Neural cell (in vitro differentiated cells): ENCODE results near the gene KRTAP9-2. TPM values are rescaled to one million over a fixed set of nuclear protein-coding genes. Genes with fewer than 3 reads are reported as not detected.

ENCODE experiments used
- H2AFZ ChIP-seq: fragments of 200-600, 300-800 bp; sonication (generic), shearing (Covaris generic); 2 replicates; pipeline ENCODE4 v1.6.0; 2014; ENCODE audit warnings: low read depth, mild to moderate bottlenecking, antibody characterized with exemption, low read length, moderate library complexity
- H3F3A ChIP-seq: fragments of 200-600 bp; shearing (Covaris generic); 2 replicates; pipeline ENCODE4 v1.6.1; 2016; ENCODE audit warnings: mild to moderate bottlenecking, moderate library complexity, mixed read lengths, antibody characterized with exemption, low read length; ENCODE audit not compliant: insufficient read depth, poor library complexity, severe bottlenecking
- H3K27ac ChIP-seq: fragments of 200-600, 300-800 bp; sonication (generic), shearing (Covaris generic); 2 replicates; pipeline ENCODE4 v1.5.1; 2014; ENCODE audit warnings: mild to moderate bottlenecking, low read length, moderate library complexity
- H3K27me3 ChIP-seq: fragments of 300-800, 200-600 bp; sonication (generic), shearing (Covaris generic); 2 replicates; pipeline ENCODE4 v1.6.0; 2014; ENCODE audit warnings: mild to moderate bottlenecking, low read depth, low read length, moderate library complexity; ENCODE audit not compliant: insufficient read depth
- H3K36me3 ChIP-seq: fragments of 300-800, 200-600 bp; sonication (generic), shearing (Covaris generic); 2 replicates; pipeline ENCODE4 v1.5.1; 2014; ENCODE audit warnings: mild to moderate bottlenecking, antibody characterized with exemption, low read length, moderate library complexity; ENCODE audit not compliant: insufficient read depth
- H3K4me2 ChIP-seq: fragments of 300-800, 200-600 bp; sonication (generic), shearing (Covaris generic); 2 replicates; pipeline ENCODE4 v1.6.0; 2014; ENCODE audit warnings: mild to moderate bottlenecking, low read length
- H3K4me3 ChIP-seq: fragments of 300-800, 200-600 bp; sonication (generic), shearing (Covaris generic); 2 replicates; pipeline ENCODE4 v1.5.1; 2014; ENCODE audit warnings: mild to moderate bottlenecking, low read length, moderate library complexity
- H3K79me2 ChIP-seq: fragments of 200-600 bp; shearing (Covaris generic); replicated peaks from 2 replicates; pipeline ENCODE4 v1.6.0; 2014; ENCODE audit warnings: mild to moderate bottlenecking, low read length, moderate library complexity; ENCODE audit not compliant: insufficient read depth
- H3K9ac ChIP-seq: fragments of 300-800, 200-600 bp; sonication (generic), shearing (Covaris generic); 2 replicates; pipeline ENCODE4 v1.6.1; 2016; ENCODE audit warnings: mild to moderate bottlenecking, low read length, mixed read lengths
- H3K9me2 ChIP-seq: fragments of 200-600 bp; shearing (Covaris generic); 2 replicates; pipeline ENCODE4 v1.6.1; 2016; ENCODE audit warnings: mild to moderate bottlenecking, low read length, mixed read lengths; ENCODE audit not compliant: insufficient read depth
- H3K9me3 ChIP-seq: fragments of 200-600, 300-800 bp; sonication (generic), shearing (Covaris generic); 2 replicates; pipeline ENCODE4 v1.6.1; 2016; ENCODE audit warnings: mild to moderate bottlenecking, mixed run types, low read length, moderate library complexity, mixed read lengths
- H4K20me1 ChIP-seq: fragments of 200-600 bp; shearing (Covaris generic); 2 replicates; pipeline ENCODE4 v1.6.1; 2016; ENCODE audit warnings: mild to moderate bottlenecking, mixed run types; ENCODE audit not compliant: insufficient read depth
- CTCF ChIP-seq: fragments of 450-650 bp; IDR thresholded peaks from 2 replicates; pipeline ENCODE4 v1.5.1; 2014; ENCODE audit warnings: antibody characterized with exemption, mild to moderate bottlenecking, moderate library complexity; ENCODE audit not compliant: poor library complexity, severe bottlenecking
- EP300 ChIP-seq: fragments of 450-650 bp; conservative IDR thresholded peaks from 2 replicates; pipeline ENCODE4 v1.6.1; 2014; ENCODE audit warnings: antibody characterized with exemption, mild to moderate bottlenecking, moderate library complexity; ENCODE audit not compliant: poor library complexity, severe bottlenecking
- EZH2 ChIP-seq: fragments of 200-600, 300-800 bp; shearing (Covaris generic), sonication (generic); IDR thresholded peaks from 2 replicates; pipeline ENCODE4 v1.6.1; 2014; ENCODE audit warnings: antibody characterized with exemption, low read length, borderline replicate concordance, mild to moderate bottlenecking; ENCODE audit not compliant: insufficient read depth, poor library complexity, severe bottlenecking
- MXI1 ChIP-seq: fragments of 450-650 bp; conservative IDR thresholded peaks from 2 replicates; pipeline ENCODE4 v1.6.1; 2014; ENCODE audit warnings: antibody characterized with exemption, mild to moderate bottlenecking; ENCODE audit not compliant: poor library complexity, severe bottlenecking
- POLR2AphosphoS5 ChIP-seq: IDR thresholded peaks from 2 replicates; pipeline ENCODE4 v1.6.1; 2012
- REST ChIP-seq: IDR thresholded peaks from 2 replicates; pipeline ENCODE4 v1.6.1; 2012; ENCODE audit warnings: borderline replicate concordance
- SMC3 ChIP-seq: fragments of 450-650 bp; conservative IDR thresholded peaks from 2 replicates; pipeline ENCODE4 v1.6.1; 2014; ENCODE audit warnings: antibody characterized with exemption, mild to moderate bottlenecking, moderate library complexity; ENCODE audit not compliant: poor library complexity
- TAF1 ChIP-seq: IDR thresholded peaks from 2 replicates; pipeline ENCODE4 v1.6.1; 2012; ENCODE audit warnings: low read depth
- polyA plus RNA-seq: library from polyadenylated mRNA; depleted of rRNA; stranded (reverse); fragments of >200 nt; gene quantifications from 2 replicates; pipeline ENCODE4 v1.2.3, GENCODE V29; 2014

The KRTAP9-2 gene
- polyA plus RNA-seq, 1 donor from 2014 or later, result not detected

DNA sequence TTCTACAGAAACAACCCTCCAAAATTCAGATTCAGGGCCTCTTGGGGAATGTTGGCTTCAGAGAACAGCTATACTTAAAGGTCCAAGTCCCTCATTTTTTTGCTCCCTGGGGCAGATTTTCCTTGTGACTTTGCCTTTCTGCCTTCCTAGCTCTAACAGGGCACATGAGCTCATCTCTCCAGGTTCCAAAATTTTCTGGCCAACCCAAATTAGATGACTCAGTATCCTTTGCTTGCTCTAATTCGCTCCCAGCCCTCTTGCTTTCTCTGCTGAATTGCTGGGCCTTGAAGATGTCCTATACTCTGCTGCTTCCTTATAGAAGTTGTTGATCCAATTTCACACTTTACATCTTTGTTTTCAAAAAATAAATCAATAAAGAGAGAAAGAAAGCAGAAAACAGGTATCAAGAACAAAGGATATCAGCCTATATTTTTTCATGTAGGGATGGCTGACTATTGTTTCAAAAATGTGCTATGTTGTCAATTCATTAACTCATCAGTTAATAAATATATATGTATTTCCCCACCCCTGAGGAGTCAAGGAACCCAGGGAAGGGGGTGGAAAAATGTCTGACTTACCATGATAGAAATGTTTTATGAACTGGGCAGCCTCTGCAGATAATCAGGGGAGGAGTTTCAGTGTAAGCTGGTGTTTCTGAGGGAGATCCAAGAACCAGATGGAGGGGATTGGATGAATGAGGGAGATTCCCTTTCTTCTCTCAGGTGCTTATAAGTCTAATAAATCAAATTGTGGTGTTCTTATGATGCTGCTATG, 47.4 kb upstream of the KRTAP9-2 start:
- H3K9me3 ChIP-seq, result no peaks in the 10 kb centered on the region
- no peaks in the 10 kb centered on the region for H4K20me1 ChIP-seq
- no peaks in the 10 kb centered on the region for H3K27me3 ChIP-seq
- H2AFZ ChIP-seq, result no peak overlapping the region
- TF ChIP-seq MXI1, result no peak
- no peak for TF ChIP-seq EP300
- no peak for TF ChIP-seq POLR2AphosphoS5
- TF ChIP-seq REST, result no peak
- no peak for TF ChIP-seq SMC3
- no peak overlapping the region for H3K4me2 ChIP-seq
- no peak overlapping the region for H3K4me3 ChIP-seq
- H3K9me2 ChIP-seq, result no peaks in the 10 kb centered on the region
- H3K9ac ChIP-seq, result no peak overlapping the region
- H3K79me2 ChIP-seq, result no peaks in the 10 kb centered on the region
- H3K27ac ChIP-seq, result no peak overlapping the region
- H3K36me3 ChIP-seq, result no peaks in the 10 kb centered on the region
- H3F3A ChIP-seq, result no peaks in the 10 kb centered on the region

DNA sequence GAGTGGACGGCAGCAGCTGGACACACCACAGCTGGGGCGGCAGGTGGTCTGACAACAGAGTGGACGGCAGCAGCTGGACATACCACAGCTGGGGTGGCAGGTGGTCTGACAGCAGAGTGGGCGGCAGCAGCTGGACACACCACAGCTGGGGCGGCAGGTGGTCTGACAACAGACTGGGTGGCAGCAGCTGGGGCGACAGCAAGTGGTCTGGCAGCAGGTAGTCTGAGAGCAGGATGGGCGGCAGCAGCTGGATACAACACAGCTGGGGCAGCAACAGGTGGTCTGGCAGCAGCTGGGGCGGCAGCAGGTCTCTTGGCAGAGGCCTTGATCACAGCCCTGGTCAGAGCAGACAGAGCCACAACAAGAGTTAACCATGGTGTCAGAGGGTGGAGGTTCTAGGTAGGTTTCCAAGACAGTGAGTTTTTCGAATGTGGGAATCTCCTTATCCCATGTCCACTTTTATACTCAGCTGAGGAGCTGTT, 41.9 kb upstream of the KRTAP9-2 start, which contains the start of gene KRTAP4-1:
Gene KRTAP4-1 (minus strand): TSS at position 432 of the 482 bp plus-strand sequence. CDS start 57 bp downstream, at position 375.
- no peaks in the 10 kb centered on the region for H3K79me2 ChIP-seq
- H3K36me3 ChIP-seq, result no peaks in the 10 kb centered on the region
- H3K4me3 ChIP-seq, result no peak within 1 kb of the TSS
- H2AFZ ChIP-seq, result no peak within 1 kb of the TSS
- H3K9ac ChIP-seq, result no peak within 1 kb of the TSS
- H3F3A ChIP-seq, result no peaks in the 10 kb centered on the region
- H3K4me2 ChIP-seq, result no peak within 1 kb of the TSS
- H4K20me1 ChIP-seq, result no peaks in the 10 kb centered on the region
- no peaks in the 10 kb centered on the region for H3K9me3 ChIP-seq
- no peaks in the 10 kb centered on the region for H3K9me2 ChIP-seq
- TF ChIP-seq EP300 (no peak), EZH2 (no peak), MXI1 (no peak), CTCF (no peak), REST (no peak), TAF1 (no peak)
- H3K27ac ChIP-seq, result no peak within 1 kb of the TSS
- H3K27me3 ChIP-seq, result no peaks in the 10 kb centered on the region
